Esophagus muscularis mucosa (tissue), 3 donors: Measurements from ENCODE around the gene DPYD.

ENCODE experiments used
- CTCF ChIP-seq, 3 experiments: fragments of 200-600 bp in 2 of 3; fragments of 450-650 bp in 1 of 3; sonication (generic) in 2 of 3; IDR thresholded peaks; one replicate each; pipeline ENCODE4 v1.5.1; 2017 to 2019; ENCODE audit warnings: antibody characterized with exemption in 3 of 3, mild to moderate bottlenecking in 2 of 3, moderate library complexity in 1 of 3
- POLR2A ChIP-seq: fragments of 450-650 bp; IDR thresholded peaks from one replicate; pipeline ENCODE4 v1.6.1; 2017; ENCODE audit warnings: antibody characterized with exemption, moderate library complexity, mild to moderate bottlenecking, low read depth
- POLR2AphosphoS5 ChIP-seq, 2 donors: sonication (generic); formaldehyde crosslinking; IDR thresholded peaks; one replicate each; pipeline ENCODE4 v1.6.1; 2017; ENCODE audit warnings: antibody characterized with exemption in 2 of 2

- TF ChIP-seq CTCF (IDR thresholded peaks at IDR 0.05), result no peak
- no peak for TF ChIP-seq POLR2AphosphoS5 (IDR thresholded peaks at IDR 0.05)
- TF ChIP-seq POLR2A, result no peak
Observed at GRCh38 chr1:97619706-97620105, 301.1 kb downstream of the DPYD start.
